SK-N-SH treated with all-trans-retinoic acid at 6 μM for 48 hours (cell line): Measurements from ENCODE around the gene LILRB4.

ENCODE experiments used
- ARNTL ChIP-seq: fragments of 450-650 bp; formaldehyde crosslinking; IDR thresholded peaks from 2 replicates; pipeline ENCODE4 v1.5.0; 2020; ENCODE audit warnings: low read depth, mild to moderate bottlenecking, moderate library complexity, borderline replicate concordance
- ESRRG ChIP-seq: fragments of 250-450 bp; sonication (Bioruptor Pico); IDR thresholded peaks from 2 replicates; pipeline ENCODE4 v1.6.1; 2021; ENCODE audit warnings: mild to moderate bottlenecking
- GLIS3 ChIP-seq: fragments of 250-450 bp; sonication (Bioruptor Pico); IDR thresholded peaks from 2 replicates; pipeline ENCODE4 v1.5.0; 2020; ENCODE audit warnings: mild to moderate bottlenecking, moderate library complexity
- RARB ChIP-seq: fragments of 250-450 bp; sonication (Bioruptor Pico); IDR thresholded peaks from 2 replicates; pipeline ENCODE4 v1.8.0; 2021; ENCODE audit warnings: mild to moderate bottlenecking, moderate library complexity
- TCF4 ChIP-seq: fragments of 250-450 bp; sonication (Bioruptor Pico); IDR thresholded peaks from 2 replicates; pipeline ENCODE4 v1.8.0; 2021; ENCODE audit warnings: mild to moderate bottlenecking, moderate library complexity, borderline replicate concordance
- TOX ChIP-seq: fragments of 250-450 bp; sonication (Bioruptor Pico); IDR thresholded peaks from 2 replicates; pipeline ENCODE4 v1.8.0; 2021; ENCODE audit warnings: mild to moderate bottlenecking, moderate library complexity, borderline replicate concordance
- ZFP3 ChIP-seq: fragments of 250-450 bp; sonication (Bioruptor Pico); IDR thresholded peaks from 2 replicates; pipeline ENCODE4 v1.5.0; 2020; ENCODE audit warnings: mild to moderate bottlenecking, moderate library complexity
- ZNF565 ChIP-seq: fragments of 450-650 bp; formaldehyde crosslinking; conservative IDR thresholded peaks from 2 replicates; pipeline ENCODE4 v1.5.0; 2020; ENCODE audit warnings: low read depth, mild to moderate bottlenecking, moderate library complexity
- ZNF8 ChIP-seq: fragments of 450-650 bp; formaldehyde crosslinking; IDR thresholded peaks from 2 replicates; pipeline ENCODE4 v1.5.0; 2020; ENCODE audit warnings: mild to moderate bottlenecking, moderate library complexity
- TF ChIP-seq, protein P1 (sequence below): fragments of 250-450 bp; sonication (Bioruptor Pico); IDR thresholded peaks from 2 replicates; pipeline ENCODE4 v1.5.1; 2020; ENCODE audit warnings: low read depth, mild to moderate bottlenecking, moderate library complexity
- TF ChIP-seq, protein P2 (sequence below): fragments of 250-450 bp; sonication (Bioruptor Pico); IDR thresholded peaks from 2 replicates; pipeline ENCODE4 v1.8.0; 2020; ENCODE audit warnings: mild to moderate bottlenecking, moderate library complexity, borderline replicate concordance

DNA sequence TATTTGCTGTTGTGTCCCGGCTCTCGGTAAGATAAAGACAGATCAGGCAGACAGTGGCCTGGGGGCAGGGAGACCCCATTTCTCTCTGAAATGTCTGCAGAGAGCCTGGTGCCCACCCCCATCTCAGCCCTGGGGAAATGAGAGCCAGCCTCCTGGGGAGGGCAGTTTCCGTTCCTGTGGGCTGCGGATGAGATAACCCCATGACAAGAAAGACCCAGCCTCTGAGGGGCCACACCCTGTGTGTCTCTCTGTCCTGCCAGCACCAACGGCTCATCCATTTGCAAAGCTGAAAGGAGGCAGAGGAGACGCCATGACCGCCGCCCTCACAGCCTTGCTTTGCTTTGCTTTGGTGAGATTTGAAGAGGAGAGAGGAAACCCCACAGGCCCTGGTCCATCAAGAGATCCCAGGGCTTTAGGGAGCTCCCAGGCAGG is 33.3 kb downstream of the LILRB4 start:
- TF ChIP-seq, protein P1, sequence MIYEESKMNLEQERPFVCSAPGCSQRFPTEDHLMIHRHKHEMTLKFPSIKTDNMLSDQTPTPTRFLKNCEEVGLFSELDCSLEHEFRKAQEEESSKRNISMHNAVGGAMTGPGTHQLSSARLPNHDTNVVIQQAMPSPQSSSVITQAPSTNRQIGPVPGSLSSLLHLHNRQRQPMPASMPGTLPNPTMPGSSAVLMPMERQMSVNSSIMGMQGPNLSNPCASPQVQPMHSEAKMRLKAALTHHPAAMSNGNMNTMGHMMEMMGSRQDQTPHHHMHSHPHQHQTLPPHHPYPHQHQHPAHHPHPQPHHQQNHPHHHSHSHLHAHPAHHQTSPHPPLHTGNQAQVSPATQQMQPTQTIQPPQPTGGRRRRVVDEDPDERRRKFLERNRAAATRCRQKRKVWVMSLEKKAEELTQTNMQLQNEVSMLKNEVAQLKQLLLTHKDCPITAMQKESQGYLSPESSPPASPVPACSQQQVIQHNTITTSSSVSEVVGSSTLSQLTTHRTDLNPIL (CRISPR knock-in tag) = no peak
- no peak for TF ChIP-seq TCF4 (CRISPR knock-in tag)
- TF ChIP-seq, protein P2, sequence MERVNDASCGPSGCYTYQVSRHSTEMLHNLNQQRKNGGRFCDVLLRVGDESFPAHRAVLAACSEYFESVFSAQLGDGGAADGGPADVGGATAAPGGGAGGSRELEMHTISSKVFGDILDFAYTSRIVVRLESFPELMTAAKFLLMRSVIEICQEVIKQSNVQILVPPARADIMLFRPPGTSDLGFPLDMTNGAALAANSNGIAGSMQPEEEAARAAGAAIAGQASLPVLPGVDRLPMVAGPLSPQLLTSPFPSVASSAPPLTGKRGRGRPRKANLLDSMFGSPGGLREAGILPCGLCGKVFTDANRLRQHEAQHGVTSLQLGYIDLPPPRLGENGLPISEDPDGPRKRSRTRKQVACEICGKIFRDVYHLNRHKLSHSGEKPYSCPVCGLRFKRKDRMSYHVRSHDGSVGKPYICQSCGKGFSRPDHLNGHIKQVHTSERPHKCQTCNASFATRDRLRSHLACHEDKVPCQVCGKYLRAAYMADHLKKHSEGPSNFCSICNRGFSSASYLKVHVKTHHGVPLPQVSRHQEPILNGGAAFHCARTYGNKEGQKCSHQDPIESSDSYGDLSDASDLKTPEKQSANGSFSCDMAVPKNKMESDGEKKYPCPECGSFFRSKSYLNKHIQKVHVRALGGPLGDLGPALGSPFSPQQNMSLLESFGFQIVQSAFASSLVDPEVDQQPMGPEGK = no peak
- no peak for TF ChIP-seq TOX (CRISPR knock-in tag)
- no peak for TF ChIP-seq ZFP3 (CRISPR knock-in tag)
- TF ChIP-seq RARB (CRISPR knock-in tag) = no peak
- TF ChIP-seq ARNTL (CRISPR knock-in tag) = no peak
- TF ChIP-seq GLIS3 (CRISPR knock-in tag) = no peak
- TF ChIP-seq ZNF8 = no peak
- TF ChIP-seq ESRRG (CRISPR knock-in tag) = no peak
- no peak for TF ChIP-seq ZNF565 (CRISPR knock-in tag)
